ENCODE results near the gene RNF138. TPM values are rescaled to one million over a fixed set of nuclear protein-coding genes. Genes with fewer than 3 reads are reported as not detected.

Gene RNF138
- 51.8 and 54.8 TPM in 2 replicates for total RNA-seq
- polyA plus RNA-seq: 31.7 and 53.3 TPM in 2 replicates

GRCh38 chr18:32091724-32092421 lies at the start of gene RNF138:
Gene RNF138 (plus strand): TSS chr18:32091874. CDS start chr18:32092777, 903 bp downstream.
- peaks cover 30% of the 10 kb centered on the region for H3K4me1 ChIP-seq (ENCODE audit: low read depth)
- no peaks in the 10 kb centered on the region for H3K9me3 ChIP-seq (ENCODE audit: low read depth)
- TF ChIP-seq, protein P1, sequence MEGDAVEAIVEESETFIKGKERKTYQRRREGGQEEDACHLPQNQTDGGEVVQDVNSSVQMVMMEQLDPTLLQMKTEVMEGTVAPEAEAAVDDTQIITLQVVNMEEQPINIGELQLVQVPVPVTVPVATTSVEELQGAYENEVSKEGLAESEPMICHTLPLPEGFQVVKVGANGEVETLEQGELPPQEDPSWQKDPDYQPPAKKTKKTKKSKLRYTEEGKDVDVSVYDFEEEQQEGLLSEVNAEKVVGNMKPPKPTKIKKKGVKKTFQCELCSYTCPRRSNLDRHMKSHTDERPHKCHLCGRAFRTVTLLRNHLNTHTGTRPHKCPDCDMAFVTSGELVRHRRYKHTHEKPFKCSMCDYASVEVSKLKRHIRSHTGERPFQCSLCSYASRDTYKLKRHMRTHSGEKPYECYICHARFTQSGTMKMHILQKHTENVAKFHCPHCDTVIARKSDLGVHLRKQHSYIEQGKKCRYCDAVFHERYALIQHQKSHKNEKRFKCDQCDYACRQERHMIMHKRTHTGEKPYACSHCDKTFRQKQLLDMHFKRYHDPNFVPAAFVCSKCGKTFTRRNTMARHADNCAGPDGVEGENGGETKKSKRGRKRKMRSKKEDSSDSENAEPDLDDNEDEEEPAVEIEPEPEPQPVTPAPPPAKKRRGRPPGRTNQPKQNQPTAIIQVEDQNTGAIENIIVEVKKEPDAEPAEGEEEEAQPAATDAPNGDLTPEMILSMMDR (IDR thresholded peaks at IDR 0.05; ENCODE audit: low read depth, low read length): no peak
- peak within 1 kb of the TSS; percentile 81 for H3K4me3 ChIP-seq
- no peaks in the 10 kb centered on the region for H3K36me3 ChIP-seq
- H3K27me3 ChIP-seq: no peaks in the 10 kb centered on the region
- DNase-seq (ENCODE audit: low read depth in 1 of 2, low spot score in 1 of 2): peak; percentile 89 to 90
- H3K27ac ChIP-seq: peak within 1 kb of the TSS; percentile 95

GRCh38 chr18:32042337-32042736 lies 49.3 kb upstream of the RNF138 start:
- no peaks in the 10 kb centered on the region for H3K27me3 ChIP-seq
- no peaks in the 10 kb centered on the region for H3K9me3 ChIP-seq (ENCODE audit: low read depth)
- H3K4me1 ChIP-seq (ENCODE audit: low read depth): no peaks in the 10 kb centered on the region
- H3K27ac ChIP-seq: no peak overlapping the region
- TF ChIP-seq, protein P1 (IDR thresholded peaks at IDR 0.05; ENCODE audit: low read depth, low read length): no peak
- H3K4me3 ChIP-seq: no peak overlapping the region
- DNase-seq (ENCODE audit: low read depth in 1 of 2, low spot score in 1 of 2): no peak
- no peaks in the 10 kb centered on the region for H3K36me3 ChIP-seq

DNA sequence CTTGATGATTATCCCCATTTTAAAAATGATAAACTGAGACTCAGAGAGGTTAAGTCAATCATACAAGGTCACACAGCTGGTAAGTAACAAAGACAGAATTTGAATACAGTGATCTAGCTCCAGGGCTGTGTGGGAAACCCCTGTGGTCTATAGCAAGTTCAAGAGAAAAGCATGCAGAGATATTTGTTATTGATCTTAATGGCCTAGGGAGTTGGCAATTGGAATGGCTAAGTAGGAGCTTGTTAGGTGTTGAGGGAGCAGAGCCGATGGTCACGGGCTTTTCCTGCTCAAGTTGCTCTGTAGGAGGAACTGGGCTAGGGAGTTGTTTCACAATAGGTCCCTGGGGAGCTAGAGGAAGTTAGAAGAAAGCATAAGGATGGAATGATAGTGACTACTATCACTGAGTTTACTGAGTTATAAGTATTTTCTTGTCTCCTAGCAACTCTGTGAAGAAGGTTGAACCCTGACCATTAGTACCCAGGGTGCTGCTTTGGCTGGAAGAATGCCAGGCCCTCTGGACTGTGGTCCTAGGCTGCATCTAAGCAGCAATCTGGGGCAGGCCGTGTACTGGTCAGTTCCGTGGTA lies 43.1 kb upstream of the RNF138 start:
- no peaks in the 10 kb centered on the region for H3K36me3 ChIP-seq
- no peak overlapping the region for H3K27ac ChIP-seq
- H3K27me3 ChIP-seq: no peaks in the 10 kb centered on the region
- peak in 1 of 2 donors; percentile 89 for DNase-seq (ENCODE audit: low read depth in 1 of 2, low spot score in 1 of 2)
- TF ChIP-seq, protein P1 (IDR thresholded peaks at IDR 0.05; ENCODE audit: low read depth, low read length): no peak
- H3K4me1 ChIP-seq (ENCODE audit: low read depth): peaks cover 8% of the 10 kb centered on the region
- no peak overlapping the region for H3K4me3 ChIP-seq
- no peaks in the 10 kb centered on the region for H3K9me3 ChIP-seq (ENCODE audit: low read depth)

GRCh38 chr18:32049393-32050171 lies 42.1 kb upstream of the RNF138 start:
- Histone ChIP-seq H3K9me3 (ENCODE audit: low read depth) (no peaks in the 10 kb centered on the region), H3K27ac (no peak overlapping the region), H3K4me3 (no peak overlapping the region), H3K36me3 (no peaks in the 10 kb centered on the region), H3K27me3 (no peaks in the 10 kb centered on the region), H3K4me1 (ENCODE audit: low read depth) (peaks cover 8% of the 10 kb centered on the region)
- TF ChIP-seq, protein P1 (IDR thresholded peaks at IDR 0.05; ENCODE audit: low read depth, low read length): no peak
- no peak for DNase-seq (ENCODE audit: low read depth in 1 of 2, low spot score in 1 of 2)

DNA sequence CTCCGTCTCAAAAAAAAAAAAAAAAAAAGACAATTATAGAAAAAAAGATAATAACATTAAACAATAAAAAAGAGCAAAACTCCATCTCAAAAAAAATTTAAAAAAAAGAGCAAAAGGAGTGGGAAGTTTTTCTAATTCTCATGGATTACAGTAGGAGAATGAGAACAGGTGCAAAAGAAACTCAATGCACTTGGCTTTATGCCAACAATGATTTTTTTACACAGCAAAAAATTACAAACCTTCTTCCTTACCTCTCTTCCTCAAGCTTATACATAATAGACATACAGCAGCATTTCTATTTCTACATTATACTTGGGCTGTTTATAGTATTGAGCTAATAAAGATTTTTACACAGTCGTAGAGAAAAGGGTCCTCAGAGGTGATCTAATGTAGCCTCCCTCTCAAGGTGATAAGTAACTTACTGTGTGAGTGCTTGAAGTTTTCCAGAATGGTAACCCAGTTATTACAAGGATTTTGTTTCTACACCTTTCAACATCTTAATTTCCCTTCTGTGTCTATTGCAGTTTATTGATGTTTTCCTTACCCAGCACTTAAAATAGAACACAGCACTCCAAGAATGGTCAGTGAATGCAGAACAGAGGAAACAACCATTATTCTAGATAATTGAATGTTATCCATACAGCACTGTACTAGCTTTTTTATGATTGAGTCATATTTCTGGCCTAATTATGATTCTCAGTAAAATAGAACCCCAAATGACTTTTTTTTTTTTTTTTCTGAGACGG lies 34.9 kb upstream of the RNF138 start:
- peaks cover 13% of the 10 kb centered on the region for H3K4me1 ChIP-seq (ENCODE audit: low read depth)
- no peaks in the 10 kb centered on the region for H3K27me3 ChIP-seq
- no peak for DNase-seq (ENCODE audit: low read depth in 1 of 2, low spot score in 1 of 2)
- H3K9me3 ChIP-seq (ENCODE audit: low read depth): no peaks in the 10 kb centered on the region
- H3K4me3 ChIP-seq: no peak overlapping the region
- no peaks in the 10 kb centered on the region for H3K36me3 ChIP-seq
- TF ChIP-seq, protein P1 (IDR thresholded peaks at IDR 0.05; ENCODE audit: low read depth, low read length): no peak
- H3K27ac ChIP-seq: no peak overlapping the region

Measured in cardiac muscle cell (in vitro differentiated cells and primary cell).